ENCODE results near the gene CRB1. TPM values are rescaled to one million over a fixed set of nuclear protein-coding genes. Genes with fewer than 3 reads are reported as not detected.

CRB1 gene
- total RNA-seq, 1 experiment from 2014 or later = not detected

DNA sequence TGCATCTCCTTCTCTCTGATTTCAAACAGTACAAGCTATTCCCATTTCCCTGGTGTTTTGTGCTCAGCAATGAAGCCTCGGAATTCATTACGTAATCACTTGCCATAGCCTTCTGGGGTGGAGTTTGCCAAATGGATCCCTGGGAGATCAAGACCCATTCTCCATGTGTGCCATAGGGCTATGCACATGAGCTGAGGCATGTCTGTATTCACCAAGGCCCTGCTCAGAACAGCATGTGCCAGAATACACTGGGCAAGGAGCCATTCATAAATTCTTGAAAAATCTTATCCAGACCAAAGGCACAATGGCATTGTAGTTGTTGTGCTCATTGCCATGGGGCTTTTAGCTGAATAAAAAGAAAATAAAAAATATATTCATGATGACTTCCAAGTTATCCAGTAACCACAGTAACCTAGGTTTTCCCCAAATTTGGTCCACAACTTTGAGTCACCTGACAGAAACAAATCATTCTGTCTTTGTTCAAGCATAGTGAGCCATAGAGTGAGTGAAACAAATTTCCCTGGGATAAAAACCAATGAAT lies 53.0 kb downstream of the CRB1 start:
- Histone ChIP-seq H2BK120ac (ENCODE audit: low read depth, low read length, poor library complexity, severe bottlenecking) (no peak overlapping the region), H3K27me3 (ENCODE audit: insufficient read depth, low read length) (no peaks in the 10 kb centered on the region), H3K4me1 (ENCODE audit: insufficient read depth, low read length) (no peaks in the 10 kb centered on the region), H3K23me2 (ENCODE audit: insufficient read length, low read depth, low read length, poor library complexity, severe bottlenecking) (no peaks in the 10 kb centered on the region), H2BK5ac (ENCODE audit: insufficient read length, low read length) (no peak overlapping the region), H2AK5ac (ENCODE audit: insufficient read length, low read length) (no peak overlapping the region), H3K4me2 (ENCODE audit: insufficient read depth, insufficient read length, low read length) (no peak overlapping the region), H4K91ac (ENCODE audit: insufficient read length, low read depth, low read length) (no peak overlapping the region), H2BK20ac (ENCODE audit: low read depth, low read length, poor library complexity, severe bottlenecking) (no peak overlapping the region), H4K8ac (replicated peaks; ENCODE audit: insufficient read length, low read depth, low read length) (no peak overlapping the region), H3K23ac (ENCODE audit: insufficient read length, low read depth, low read length) (no peak overlapping the region), H3K14ac (ENCODE audit: insufficient read depth, low read length) (no peak overlapping the region), H2BK12ac (ENCODE audit: insufficient read length, low read depth, low read length) (no peak overlapping the region), H3K9me3 (ENCODE audit: control insufficient read depth, low read depth, low read length) (no peaks in the 10 kb centered on the region), H2BK15ac (ENCODE audit: low read depth, low read length) (no peak overlapping the region), H4K20me1 (ENCODE audit: control insufficient read depth, insufficient read depth, insufficient read length) (no peaks in the 10 kb centered on the region), H3K27ac (ENCODE audit: insufficient read length, low read depth, low read length) (no peak overlapping the region), H3K4ac (ENCODE audit: low read depth, low read length) (no peak overlapping the region), H3K9ac (ENCODE audit: extremely low read depth, insufficient read length, low read length) (no peak overlapping the region), H3T11ph (ENCODE audit: low read length) (no peak overlapping the region), H4K5ac (ENCODE audit: insufficient read length, low read depth, low read length) (no peak overlapping the region), H2AFZ (ENCODE audit: low read length) (no peak overlapping the region), H3K79me1 (ENCODE audit: insufficient read depth, low read depth, low read length, poor library complexity, severe bottlenecking) (no peaks in the 10 kb centered on the region), H3K18ac (ENCODE audit: insufficient read length, low read depth, low read length) (no peak overlapping the region), H3K56ac (ENCODE audit: insufficient read length, low read depth, low read length) (no peak overlapping the region), H3K79me2 (ENCODE audit: insufficient read depth, low read length) (no peaks in the 10 kb centered on the region)
- no CpG with 5 or more reads among the region's 2 CpGs for WGBS (ENCODE audit: extremely low coverage, insufficient read length, low lambda C conversion rate)
- Mint-ChIP-seq H3K27me3 (ENCODE audit: low read depth) (no peaks in the 10 kb centered on the region), H3K4me1 (no peaks in the 10 kb centered on the region), H3K9me3 (no peaks in the 10 kb centered on the region), H3K36me3 (ENCODE audit: insufficient read depth in 1 of 3, low read depth in 3 of 3) (no peaks in the 10 kb centered on the region), H3K27ac (no peak overlapping the region), H3K4me3 (no peak overlapping the region)
- TF ChIP-seq, protein P1, sequence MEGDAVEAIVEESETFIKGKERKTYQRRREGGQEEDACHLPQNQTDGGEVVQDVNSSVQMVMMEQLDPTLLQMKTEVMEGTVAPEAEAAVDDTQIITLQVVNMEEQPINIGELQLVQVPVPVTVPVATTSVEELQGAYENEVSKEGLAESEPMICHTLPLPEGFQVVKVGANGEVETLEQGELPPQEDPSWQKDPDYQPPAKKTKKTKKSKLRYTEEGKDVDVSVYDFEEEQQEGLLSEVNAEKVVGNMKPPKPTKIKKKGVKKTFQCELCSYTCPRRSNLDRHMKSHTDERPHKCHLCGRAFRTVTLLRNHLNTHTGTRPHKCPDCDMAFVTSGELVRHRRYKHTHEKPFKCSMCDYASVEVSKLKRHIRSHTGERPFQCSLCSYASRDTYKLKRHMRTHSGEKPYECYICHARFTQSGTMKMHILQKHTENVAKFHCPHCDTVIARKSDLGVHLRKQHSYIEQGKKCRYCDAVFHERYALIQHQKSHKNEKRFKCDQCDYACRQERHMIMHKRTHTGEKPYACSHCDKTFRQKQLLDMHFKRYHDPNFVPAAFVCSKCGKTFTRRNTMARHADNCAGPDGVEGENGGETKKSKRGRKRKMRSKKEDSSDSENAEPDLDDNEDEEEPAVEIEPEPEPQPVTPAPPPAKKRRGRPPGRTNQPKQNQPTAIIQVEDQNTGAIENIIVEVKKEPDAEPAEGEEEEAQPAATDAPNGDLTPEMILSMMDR (conservative IDR thresholded peaks at IDR 0.05) = no peak
- no peak for DNase-seq
